ENCODE results near the gene C10orf53.

DNA sequence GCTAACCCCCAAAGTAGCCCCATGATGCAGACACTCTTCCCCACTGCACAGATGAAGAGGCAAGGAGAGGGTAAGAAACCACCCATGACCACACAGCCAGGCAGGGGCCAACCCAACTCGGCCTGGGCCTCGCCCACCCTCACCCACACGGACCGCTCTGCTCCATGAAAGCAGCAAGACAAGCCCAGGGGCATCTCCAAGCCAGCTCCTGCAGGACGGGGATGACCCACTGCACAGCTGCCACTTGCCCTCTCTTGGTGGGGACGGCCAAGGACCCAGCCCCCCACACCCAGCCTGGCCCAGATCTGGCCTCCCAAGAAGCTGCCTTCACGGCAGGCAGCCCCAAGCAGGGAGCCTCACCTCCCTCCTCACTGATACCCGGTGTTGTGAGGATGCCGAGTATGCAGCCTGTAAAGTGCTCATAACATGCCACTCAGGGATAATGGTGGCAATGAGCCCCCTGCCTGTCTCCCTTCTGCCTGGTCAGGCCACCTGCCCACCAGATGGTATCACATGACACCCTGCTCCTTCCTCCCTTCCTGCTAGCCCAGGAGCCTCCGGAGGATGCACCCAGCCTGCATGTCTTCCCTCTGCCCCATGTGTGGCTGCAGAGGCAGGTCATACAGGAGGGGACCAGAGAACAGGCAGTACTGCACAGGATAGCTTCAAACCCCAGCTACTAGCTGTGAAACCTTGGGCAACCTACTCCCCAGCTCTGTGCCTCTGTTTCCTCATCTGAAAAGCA is 59.3 kb downstream of the C10orf53 start:
- TF ChIP-seq, protein P1, sequence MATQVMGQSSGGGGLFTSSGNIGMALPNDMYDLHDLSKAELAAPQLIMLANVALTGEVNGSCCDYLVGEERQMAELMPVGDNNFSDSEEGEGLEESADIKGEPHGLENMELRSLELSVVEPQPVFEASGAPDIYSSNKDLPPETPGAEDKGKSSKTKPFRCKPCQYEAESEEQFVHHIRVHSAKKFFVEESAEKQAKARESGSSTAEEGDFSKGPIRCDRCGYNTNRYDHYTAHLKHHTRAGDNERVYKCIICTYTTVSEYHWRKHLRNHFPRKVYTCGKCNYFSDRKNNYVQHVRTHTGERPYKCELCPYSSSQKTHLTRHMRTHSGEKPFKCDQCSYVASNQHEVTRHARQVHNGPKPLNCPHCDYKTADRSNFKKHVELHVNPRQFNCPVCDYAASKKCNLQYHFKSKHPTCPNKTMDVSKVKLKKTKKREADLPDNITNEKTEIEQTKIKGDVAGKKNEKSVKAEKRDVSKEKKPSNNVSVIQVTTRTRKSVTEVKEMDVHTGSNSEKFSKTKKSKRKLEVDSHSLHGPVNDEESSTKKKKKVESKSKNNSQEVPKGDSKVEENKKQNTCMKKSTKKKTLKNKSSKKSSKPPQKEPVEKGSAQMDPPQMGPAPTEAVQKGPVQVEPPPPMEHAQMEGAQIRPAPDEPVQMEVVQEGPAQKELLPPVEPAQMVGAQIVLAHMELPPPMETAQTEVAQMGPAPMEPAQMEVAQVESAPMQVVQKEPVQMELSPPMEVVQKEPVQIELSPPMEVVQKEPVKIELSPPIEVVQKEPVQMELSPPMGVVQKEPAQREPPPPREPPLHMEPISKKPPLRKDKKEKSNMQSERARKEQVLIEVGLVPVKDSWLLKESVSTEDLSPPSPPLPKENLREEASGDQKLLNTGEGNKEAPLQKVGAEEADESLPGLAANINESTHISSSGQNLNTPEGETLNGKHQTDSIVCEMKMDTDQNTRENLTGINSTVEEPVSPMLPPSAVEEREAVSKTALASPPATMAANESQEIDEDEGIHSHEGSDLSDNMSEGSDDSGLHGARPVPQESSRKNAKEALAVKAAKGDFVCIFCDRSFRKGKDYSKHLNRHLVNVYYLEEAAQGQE (IDR thresholded peaks at IDR 0.05; ENCODE audit: insufficient read depth in 1 of 2, low read depth in 2 of 2, low read length in 1 of 2), result no peak
- TF ChIP-seq, protein P2, sequence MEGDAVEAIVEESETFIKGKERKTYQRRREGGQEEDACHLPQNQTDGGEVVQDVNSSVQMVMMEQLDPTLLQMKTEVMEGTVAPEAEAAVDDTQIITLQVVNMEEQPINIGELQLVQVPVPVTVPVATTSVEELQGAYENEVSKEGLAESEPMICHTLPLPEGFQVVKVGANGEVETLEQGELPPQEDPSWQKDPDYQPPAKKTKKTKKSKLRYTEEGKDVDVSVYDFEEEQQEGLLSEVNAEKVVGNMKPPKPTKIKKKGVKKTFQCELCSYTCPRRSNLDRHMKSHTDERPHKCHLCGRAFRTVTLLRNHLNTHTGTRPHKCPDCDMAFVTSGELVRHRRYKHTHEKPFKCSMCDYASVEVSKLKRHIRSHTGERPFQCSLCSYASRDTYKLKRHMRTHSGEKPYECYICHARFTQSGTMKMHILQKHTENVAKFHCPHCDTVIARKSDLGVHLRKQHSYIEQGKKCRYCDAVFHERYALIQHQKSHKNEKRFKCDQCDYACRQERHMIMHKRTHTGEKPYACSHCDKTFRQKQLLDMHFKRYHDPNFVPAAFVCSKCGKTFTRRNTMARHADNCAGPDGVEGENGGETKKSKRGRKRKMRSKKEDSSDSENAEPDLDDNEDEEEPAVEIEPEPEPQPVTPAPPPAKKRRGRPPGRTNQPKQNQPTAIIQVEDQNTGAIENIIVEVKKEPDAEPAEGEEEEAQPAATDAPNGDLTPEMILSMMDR (IDR thresholded peaks at IDR 0.05), result no peak

All from Panc1 (cell line).